T-helper 1 cell (primary cell): Measurements from ENCODE around the gene DIDO1.
A peak's percentile ranks its signal among the peaks of the same experiment; 100 is the strongest.
"Not testable (repeated sequence)": the region's sequence is repeated elsewhere in the genome, so short reads cannot be mapped to it uniquely, and the experiment has no call there.

Source experiments
- DNase-seq, 5 donors: peaks; one replicate each; pipeline ENCODE4 v3.0.0-alpha.2; 2012 to 2020

DIDO1 gene

DNA sequence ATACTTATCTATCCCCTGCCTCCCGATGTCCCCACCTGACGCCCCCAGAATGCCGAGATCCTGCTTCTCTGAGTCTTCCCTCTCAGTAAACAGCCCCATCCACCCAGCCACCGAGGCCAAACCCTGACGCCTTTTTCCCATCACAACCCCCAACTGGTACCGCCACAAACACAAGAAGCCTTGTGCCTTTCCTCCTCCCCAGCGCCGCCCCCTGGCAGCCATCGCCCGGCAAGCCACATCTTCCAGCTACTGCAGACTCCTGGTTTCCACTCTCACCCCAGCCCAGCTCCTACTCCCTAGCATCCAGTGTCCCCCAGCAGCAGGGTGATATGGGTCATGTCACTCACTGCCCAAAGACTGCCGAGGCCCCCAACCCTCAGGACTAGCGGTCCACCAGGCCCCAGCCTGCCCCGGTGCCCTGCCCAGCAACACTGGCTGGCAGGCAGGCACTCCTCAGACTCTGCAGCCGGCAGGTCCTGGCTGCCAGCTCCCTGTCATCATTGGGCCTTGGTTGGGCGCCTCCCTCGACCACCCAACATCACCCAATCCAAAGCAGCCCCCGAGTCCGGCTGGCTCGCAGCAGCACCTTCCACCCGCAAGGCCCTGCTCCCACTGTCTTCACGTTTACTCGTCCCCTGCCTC is 75.9 kb downstream of the DIDO1 start:
- no peak for DNase-seq

DNA sequence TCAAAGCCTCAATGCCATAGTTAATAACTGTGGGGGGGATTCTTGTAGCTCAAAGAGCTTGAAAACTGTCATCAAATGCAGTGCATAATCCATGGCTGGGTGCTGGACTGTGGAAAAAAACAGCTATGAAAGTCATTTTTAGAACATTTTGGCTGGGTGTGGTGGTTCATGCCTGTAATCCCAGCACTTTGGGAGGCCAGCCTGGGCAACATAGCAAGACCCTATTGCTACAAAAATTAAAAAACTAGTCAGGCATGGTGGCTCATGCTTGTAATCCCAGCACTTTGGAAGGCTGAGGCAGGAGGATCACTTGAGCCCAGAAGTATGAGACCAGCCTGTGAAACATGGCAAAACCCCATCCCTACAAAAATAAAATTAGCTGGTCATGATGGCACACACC is 76.9 kb downstream of the DIDO1 start:
- DNase-seq = no peak

- not testable (repeated sequence) for DNase-seq
These were observed 77.4 kb downstream of the DIDO1 start for GRCh38 chr20:62848917-62849316.

DNA sequence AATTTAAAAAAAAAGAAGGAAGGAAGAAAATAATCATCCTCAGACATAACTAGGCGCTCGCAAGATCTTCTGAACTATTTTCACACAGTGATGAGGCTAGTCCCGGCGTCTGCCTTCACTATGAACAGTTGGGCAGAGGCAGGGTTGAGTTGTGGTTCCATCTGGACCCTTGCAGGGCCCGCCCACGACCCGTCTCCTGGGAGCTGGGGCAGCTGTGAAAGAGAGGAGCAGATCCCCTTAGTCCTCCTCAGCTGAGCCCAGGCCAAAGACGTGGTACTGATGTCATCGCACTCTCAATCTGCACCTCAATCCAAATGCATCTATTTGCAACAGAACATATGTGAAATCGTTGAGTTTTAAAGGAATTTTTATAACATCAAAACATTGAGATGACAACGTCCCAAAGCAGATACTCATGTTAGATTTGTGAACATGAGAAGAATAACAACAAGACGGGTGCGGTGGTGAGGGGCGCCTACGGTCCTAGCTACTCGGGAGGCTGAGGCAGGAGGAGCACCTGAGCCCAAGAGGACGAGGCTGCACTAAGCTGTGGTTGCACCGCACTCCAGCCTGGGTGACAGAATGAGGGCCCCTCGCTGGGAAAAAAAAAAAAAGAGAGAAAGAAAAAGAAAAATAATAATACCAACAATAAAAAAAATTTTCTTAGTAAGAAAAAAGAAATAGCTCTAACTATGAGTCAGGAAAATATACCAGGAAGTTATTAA is 80.0 kb downstream of the DIDO1 start:
- no peak for DNase-seq

- DNase-seq = no peak
These were observed 80.7 kb downstream of the DIDO1 start for GRCh38 chr20:62845416-62846160.

DNA sequence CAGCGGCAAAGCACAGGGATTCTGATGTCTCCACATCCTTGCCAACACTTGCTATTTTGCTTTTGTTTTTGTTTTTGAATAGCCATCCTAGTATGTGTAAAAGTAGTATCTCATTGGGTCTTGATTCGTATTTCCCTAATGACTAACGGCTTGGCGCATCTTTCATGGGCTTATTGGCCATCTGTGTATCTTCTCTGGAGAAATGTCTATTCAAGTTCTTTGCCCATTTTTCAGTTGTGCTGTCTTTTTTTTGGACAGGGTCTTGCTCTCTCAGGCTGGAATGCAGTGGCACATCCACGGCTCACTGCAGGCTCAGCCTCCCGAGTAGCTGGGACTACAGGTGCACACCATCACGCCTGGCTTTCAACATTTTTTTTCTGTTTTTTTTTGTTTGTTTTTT is 82.1 kb downstream of the DIDO1 start:
- no peak for DNase-seq

DNA sequence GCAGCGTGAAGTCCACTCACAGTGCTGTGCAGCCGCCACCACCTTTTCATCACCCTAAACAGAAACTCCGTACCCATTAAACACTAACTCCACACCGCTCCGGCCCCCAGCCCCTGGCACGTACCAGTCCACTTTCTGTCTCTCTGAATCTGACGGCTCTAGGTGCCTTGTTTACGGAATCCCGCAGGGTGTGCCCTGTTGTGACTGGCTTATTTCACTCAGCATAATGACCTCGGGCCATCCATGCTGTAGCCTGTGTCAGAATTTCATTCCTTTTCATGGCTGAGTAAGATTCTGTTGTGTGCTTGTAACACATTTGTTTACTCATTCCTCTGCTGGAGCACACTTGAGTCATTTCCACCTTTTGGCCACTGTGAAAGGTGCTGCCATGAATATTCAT is 82.6 kb downstream of the DIDO1 start:
- DNase-seq = no peak

GRCh38 chr20:62841705-62842212 is 84.5 kb downstream of the DIDO1 start:
- DNase-seq = no peak

DNA sequence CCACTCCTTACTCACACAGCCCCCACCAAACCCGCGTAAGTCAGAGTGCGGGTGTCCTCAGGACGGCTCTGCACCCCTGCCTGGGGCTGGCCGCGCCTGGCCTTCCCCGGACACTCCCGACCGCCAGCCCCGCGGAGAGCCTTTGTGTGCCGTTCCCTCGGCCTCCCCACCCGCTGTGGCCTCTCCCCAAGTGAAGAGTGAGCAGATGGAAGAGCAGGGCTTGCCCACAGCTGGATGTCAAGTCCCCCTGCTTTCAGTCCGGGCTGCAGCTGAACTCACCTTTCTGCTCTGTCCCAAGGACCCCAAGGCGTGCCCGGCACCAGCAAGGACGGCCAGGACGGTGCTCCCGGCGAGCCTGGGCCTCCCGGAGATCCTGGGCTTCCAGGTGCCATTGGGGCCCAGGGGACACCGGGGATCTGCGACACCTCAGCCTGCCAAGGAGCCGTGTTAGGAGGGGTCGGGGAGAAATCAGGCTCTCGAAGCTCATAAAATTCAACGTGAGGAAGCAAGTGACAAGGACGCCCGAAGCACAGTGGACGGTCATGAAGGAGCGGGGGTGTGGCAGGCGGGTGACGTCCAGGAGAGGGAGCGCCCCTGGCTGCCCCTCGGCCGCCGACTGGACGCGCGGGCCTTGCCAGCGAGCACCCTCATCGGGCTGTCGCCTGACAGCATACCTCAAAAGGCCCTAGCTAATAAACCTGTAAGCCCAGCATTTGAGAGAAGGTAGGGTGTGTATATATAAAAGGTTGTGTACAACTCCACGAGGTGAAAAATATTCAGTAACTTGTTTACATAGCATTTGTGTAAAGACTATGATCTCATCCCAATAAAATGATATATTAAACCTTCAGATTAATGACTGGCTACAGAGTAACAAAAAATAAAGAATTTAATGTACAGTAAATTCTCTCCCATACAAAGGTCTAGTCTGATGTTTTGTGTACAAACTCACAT is 85.8 kb downstream of the DIDO1 start:
- no peak for DNase-seq

- no peak for DNase-seq
These were observed 86.5 kb downstream of the DIDO1 start for GRCh38 chr20:62839816-62840215.

- DNase-seq = no peak
These were observed 87.0 kb downstream of the DIDO1 start for GRCh38 chr20:62839261-62839660.

DNA sequence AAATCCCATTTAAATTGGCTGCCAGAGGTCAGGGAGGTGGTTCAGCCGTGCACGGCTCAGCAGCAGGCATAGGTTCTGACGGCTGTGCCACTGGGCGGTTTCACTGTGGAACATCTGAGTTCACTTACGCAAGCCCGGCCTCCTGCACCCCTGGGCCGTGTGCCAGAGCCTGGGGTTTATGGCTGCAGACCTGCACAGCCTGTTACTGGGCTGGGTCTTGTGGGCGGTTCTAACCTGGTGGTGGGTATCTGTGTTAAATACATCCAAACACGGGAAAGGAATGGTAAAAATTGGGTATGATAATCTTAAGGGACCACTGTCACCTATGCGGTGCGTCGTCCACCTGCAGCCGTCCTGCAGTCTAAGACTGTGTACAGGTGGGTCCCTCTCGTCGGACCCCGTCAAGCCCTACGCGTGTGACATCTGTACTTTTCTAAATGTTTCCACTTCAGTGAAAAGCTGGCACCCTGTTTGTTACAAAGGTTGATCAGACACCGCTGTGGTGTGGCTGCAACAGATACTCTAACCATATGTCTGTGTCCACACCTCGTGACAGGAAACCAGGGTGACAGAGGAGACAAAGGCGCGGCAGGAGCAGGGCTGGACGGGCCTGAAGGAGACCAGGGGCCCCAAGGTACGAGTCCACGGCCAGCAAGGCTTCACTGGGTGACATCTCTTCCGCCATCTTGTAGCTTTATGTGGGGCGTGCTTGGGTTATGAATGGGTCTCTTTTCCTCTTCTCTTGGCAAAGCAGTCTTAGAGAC is 88.0 kb downstream of the DIDO1 start:
- no peak for DNase-seq

- no peak for DNase-seq
These were observed 88.5 kb downstream of the DIDO1 start for GRCh38 chr20:62837790-62838127.

DNA sequence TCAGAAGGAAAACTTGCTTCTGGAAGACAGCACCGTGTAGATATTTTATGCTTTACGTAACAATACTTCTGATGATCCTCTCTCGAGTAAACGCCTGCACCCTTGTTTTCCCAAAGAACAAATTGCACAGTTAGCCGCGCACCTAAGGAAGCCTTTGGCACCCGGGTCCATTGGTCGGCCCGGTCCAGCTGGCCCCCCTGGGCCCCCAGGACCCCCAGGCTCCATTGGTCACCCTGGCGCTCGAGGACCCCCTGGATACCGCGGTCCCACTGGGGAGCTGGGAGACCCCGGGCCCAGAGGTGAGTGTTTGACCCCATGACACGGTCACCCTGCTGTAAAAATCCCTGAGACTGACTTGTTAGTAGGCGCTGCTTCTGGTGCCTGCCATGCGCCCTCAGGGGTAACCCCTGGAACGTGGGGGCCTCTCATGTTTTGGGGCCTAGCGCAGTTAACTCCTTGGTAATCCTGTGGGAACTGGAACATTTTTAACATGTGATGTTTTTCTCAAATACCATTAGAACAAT is 89.3 kb downstream of the DIDO1 start:
- DNase-seq = no peak

- no peak for DNase-seq
These were observed 90.1 kb downstream of the DIDO1 start for GRCh38 chr20:62835931-62836861.

- DNase-seq = no peak
These were observed 91.2 kb downstream of the DIDO1 start for GRCh38 chr20:62834967-62835730.

GRCh38 chr20:62832951-62833391 is 93.3 kb downstream of the DIDO1 start:
- DNase-seq = no peak

DNA sequence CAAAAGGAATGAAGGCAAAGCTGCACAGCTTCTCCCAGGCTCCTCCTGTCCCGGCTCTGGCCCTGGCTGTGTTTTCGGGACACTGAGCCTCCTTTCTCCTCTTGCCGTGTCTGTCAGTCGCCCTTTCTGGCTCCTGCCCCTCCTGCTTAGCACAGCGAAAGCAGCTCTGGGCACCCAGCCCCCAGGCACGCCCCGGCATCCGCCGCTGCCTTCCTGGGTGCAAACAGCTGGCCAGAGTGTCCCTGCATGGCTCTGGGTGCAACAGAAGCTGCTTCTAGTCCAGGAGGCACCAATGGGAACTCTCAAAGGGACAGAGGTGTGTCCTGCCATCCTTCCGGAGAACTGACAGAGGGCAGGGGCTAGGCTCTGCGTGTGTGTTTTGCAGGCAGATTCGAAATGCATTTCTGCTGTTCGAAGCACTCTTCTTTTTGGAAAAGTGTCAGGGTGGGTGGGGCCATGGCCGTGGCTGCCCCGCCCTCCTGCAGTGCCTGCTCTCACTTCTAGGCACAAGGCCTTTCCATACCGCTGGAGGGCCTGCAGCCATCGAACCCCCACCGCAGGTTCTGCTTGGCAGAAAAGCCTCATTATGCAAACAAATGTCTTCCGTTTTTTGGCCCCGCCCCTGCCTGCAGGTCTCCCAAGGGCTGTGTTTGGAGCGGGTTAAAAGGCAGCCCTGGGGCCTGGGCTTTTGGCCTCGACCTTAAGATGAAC is 93.9 kb downstream of the DIDO1 start:
- DNase-seq = peak in 1 of 5 donors; percentile 30

DNA sequence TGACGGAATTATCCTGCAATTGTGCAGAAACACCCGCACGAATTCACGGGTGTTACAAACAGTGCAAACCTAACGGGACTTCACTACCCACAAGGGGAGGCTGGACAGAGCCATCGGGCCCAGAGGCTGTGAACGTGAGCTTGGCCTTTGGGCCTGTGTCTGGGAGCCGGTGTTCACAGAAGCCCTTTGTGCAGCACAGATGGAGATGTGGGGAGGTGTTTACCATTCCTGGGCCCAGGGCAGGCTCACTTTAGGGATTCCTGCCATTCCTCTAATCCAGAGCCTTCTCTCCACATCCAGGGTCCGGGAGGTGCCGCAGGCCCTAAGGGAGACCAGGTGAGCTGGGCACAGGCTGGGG is 94.5 kb downstream of the DIDO1 start:
- DNase-seq = no peak
